IPS DF 4.7 (cell line): ENCODE measurements around the gene ILDR1.

Source experiments
- DNase-seq: peaks from one replicate; pipeline ENCODE4 v3.0.0-alpha.2; 2013; ENCODE audit warnings: low spot score; ENCODE audit errors: extremely low read depth

ILDR1 gene

GRCh38 chr3:121994551-121994950, 27.5 kb downstream of the ILDR1 start:
- no peak for DNase-seq

DNA sequence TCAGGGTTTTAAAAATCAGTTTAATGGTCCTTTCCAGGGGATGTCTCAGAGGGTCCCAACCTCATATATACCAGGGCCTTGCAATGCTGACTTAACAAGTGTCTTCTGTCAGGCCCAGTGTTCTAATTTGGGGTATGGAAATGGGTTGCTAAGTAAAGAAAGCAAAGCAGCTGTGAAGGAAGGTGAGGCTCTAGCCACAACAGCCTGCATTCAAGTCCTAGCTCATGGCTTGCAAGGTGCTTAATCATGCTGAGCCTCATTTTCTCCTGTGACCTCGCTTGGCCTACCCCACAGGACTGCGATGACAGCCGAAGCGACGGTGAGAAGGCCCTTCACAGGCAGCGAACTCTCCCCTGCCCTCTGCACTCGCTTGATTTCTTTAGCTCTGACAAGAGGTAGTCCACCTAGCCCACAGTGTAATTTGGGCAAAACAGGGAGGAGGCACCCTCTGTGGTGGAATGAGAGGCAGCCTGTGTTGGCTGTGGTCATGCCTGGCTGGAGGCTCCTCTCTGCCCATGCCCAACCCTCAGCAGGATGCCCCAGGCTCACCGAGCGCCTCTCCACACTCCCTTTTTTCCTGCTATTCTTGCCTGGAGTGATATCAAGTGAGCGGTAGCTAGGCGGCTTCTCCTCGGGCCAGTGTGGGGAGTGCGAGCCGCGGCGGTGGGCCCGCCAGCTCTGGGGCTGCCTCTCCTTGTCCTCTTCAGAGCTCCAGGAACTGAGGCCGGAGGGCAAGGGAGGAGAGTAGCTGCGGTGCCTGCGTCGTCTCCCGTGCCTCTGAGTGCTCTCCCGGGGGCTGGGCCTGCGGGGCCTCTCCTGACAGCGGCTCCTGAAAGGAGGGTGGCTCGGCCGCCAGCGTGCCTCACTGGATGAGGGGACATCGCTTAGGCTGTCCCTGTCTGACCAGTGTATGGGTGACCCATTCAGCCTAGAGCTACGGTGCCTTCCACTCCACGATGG, 29.2 kb downstream of the ILDR1 start:
- no peak for DNase-seq

DNA sequence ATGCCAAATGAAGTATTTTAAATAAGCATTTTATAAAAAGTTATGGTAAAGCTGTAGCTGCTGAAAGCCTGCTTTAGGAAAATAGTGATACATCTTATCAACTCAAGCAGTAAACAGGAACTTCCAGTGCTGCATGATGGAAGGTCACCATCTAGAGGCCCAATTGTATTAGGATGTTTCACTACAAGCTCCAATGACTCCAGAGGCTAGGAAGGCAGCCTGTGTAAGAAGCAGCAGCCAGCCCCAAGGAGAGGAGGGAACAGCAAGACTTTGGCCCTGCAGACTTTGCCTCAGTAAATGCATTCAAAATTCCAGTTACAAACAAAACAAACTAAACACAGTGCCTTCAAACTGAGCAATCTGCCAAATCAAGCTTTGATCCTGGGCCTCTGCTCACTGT, 32.1 kb downstream of the ILDR1 start:
- no peak for DNase-seq

DNA sequence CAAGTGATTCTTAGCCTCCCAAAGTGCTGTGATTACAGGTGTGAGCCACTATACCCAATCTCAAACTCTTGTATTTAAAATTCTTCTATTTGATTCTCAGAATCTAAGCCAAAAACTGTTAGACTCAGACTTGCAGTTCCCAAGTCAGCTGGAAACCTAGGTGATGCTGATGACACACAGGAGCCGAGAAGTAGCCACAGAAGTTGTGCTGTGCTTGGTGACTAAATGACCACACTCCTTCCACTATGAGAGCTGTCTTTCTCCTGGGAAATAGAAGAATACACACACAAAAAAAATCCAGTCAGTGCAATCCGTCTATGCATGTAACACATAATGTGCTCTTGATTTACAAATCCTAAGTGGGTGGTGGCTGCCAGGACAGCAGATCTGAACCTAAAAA, 33.9 kb downstream of the ILDR1 start:
- no peak for DNase-seq

DNA sequence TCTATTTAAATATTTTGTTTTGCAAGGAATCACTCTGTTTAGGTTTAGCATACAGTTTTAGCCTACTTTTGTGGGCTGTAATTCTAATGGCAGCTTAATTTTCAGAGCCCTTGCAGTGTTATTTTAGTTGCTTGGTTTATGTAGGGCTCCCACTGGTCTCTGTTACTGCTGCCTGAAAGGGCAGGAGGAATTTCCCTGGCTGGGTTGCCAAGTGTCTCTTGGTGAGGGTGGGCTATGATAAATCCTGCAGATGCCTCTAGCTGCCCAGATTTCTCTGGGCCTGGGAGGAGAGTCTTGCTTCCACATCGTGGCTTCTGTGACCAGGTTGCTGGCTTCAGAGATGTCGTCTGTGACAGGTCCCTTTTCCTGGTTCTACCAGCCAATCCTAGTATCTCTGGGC, 36.2 kb downstream of the ILDR1 start:
- DNase-seq: no peak

GRCh38 chr3:121981473-121981872, 40.6 kb downstream of the ILDR1 start:
- no peak for DNase-seq

DNA sequence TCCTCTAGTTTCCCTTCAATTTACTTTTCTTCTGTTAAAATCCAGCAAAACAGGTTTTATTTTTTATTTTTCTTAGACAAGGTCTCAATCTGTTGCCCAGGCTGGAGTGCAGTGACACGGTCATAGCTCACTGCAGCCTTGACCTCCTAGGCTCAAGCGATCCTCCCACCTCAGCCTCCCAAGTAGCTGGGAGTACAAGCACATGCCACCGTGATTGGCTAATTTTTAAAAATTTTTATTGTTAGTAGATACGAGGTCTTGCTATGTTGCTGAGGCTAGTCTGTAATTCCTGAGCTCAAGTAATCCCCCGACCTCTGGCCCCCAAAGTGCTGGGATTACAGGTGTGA, 41.6 kb downstream of the ILDR1 start:
- DNase-seq: no peak

- DNase-seq: no peak
These were observed 42.2 kb downstream of the ILDR1 start for GRCh38 chr3:121979734-121980449.

GRCh38 chr3:121979246-121979645, 42.8 kb downstream of the ILDR1 start:
- DNase-seq: no peak

- DNase-seq: no peak
These were observed 45.3 kb downstream of the ILDR1 start for GRCh38 chr3:121976727-121977126.

DNA sequence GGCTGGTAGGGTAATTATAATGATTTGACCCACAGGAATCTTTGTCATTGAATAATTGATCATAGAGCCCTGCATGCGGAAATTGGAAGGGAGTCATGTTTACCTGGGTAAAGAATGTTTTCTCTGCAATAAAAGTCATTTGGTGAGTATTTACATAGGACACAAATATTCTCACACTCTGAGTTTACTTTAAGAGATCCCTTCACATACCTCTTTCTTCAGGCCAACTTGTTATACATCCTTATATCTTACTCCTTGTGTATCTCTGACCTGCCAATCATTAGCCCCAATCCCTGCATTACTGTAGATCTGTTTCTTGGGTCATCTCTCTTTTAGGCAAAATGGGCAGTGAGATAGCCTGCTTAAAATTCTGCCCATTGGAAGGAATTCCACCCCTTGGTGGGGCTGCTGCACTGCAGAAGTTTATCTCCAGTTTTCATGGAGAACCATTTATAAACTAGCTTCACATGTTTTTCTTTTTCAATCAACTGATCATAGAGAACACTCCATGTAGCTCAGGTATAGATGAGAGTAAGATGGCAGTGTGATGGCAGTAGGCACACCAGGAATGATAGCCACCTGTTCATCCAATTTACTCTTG, 46.2 kb downstream of the ILDR1 start:
- DNase-seq: no peak

DNA sequence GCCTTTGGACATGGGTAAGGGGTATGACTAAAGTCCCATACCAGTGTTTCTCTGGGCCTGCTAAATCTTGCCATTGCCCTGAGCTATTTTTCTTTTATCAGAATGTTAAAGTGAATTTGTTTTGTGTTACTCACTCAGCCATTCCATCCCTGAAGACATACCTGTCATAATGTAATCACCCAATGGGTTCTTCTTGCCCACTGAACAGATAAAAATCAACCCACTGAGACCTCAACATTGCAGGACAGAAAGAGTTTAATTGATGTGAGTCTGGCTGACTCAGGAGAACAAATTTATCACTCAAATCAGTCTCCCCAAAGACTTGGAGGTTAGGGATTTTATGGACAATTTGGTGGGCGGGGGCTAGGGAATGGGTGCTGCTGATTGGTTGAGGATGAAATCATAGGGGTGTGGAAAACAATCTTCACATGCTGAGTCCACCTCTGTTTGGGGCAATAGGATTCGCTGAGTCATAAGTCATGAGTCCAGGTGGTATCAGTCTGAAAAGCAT, 47.4 kb downstream of the ILDR1 start:
- DNase-seq: no peak

DNA sequence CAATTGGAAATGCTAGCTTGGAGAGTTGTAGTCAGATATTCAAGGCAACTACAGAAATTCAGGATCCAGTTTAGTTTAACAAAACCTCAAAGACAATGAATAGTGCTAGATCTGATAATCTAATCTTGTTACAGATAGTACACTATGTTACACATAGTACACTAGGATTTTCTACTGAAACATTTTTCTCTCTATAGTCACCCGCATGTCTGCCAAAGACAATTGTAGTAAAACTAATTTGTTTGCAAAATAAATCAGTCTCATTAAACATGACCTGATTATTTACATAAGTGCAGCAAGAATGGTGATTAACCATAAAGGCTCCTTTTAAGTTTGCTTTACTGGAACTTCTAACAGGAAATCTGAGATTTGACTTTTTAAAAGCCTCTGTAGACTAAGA, 52.0 kb downstream of the ILDR1 start:
- DNase-seq: no peak

DNA sequence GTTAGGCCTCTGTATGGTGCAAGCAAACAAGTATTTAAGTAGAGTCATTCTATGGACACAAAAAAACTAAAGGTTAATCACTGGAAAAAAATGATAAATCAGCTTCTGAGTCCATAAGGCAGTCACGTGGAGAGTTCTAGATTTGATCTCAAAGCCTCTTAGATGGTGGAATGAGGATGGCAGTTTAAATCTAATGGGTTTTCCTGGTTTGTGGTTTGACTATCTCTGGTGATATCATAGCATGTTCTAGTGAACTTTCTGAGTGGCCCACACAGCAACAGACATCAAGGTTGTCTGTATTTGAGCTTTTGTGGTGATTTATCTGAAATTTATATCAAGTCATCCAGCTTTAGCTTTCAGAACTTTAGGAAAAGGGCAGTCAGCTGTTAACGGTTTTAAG, 52.4 kb downstream of the ILDR1 start:
- DNase-seq: no peak

- no peak for DNase-seq
These were observed 58.4 kb downstream of the ILDR1 start for GRCh38 chr3:121963608-121964007.

GRCh38 chr3:121962443-121962842, 59.6 kb downstream of the ILDR1 start:
- no peak for DNase-seq

GRCh38 chr3:121961283-121961682, 60.8 kb downstream of the ILDR1 start:
- no peak for DNase-seq

- no peak for DNase-seq
These were observed 63.2 kb downstream of the ILDR1 start for GRCh38 chr3:121958801-121959200.

GRCh38 chr3:121957674-121958415, 64.2 kb downstream of the ILDR1 start:
- no peak for DNase-seq

DNA sequence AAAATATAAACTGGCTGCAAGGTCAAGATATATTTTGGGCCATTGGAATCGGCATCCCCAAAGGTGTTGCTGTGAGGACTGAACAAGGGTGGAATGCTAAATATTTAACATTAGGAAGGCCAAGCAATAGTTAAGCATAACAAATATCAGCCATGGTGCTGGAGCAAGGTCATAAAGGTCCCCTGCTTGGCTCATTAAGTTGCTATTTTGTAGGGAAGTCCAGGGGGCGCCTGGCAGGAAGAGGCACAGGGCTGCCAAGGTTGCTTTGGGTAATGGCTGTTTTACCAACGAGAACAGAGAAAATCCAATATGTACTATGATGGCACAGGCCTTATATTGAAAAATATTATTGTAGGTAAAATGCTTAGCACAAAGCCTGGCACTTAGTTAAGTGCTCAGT, 65.7 kb downstream of the ILDR1 start:
- DNase-seq: no peak

GRCh38 chr3:121951291-121951919, 70.6 kb downstream of the ILDR1 start:
- DNase-seq: no peak
